HG03442 (cell line): ENCODE results near the gene ZNF775.
"Not testable (repeated sequence)": the region's sequence is repeated elsewhere in the genome, so short reads cannot be mapped to it uniquely, and the experiment has no call there.

ENCODE experiments used
- ATAC-seq: cut with Tn5 transposase; IDR thresholded peaks from one replicate; pipeline ENCODE4 v1.9.1; 2021; ENCODE audit warnings: mild to moderate bottlenecking, moderate library complexity; ENCODE audit not compliant: unreplicated experiment

Gene ZNF775

DNA sequence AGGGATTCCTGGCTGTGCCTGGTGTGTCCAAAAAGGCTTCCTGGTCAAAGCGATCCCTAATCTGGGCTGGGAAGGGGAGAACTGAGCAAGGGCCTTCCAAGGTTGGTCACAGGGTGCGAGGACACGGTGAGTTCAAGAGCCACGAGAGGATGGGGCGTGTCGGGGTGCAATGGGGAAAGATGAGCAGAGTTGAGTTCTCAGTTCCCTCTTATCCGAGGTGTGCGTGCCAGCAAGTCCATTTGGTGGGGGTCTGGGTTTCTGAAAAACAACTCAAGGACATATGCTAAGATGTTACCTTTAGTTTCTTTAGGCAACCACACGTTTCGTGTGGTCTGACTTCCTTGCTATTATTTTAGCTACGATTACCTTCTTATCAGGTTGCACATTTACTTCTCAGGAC is 1.3 kb downstream of the ZNF775 start:
- ATAC-seq: no peak

GRCh38 chr7:150381096-150381495 is 2.0 kb downstream of the ZNF775 start:
- ATAC-seq: no peak

DNA sequence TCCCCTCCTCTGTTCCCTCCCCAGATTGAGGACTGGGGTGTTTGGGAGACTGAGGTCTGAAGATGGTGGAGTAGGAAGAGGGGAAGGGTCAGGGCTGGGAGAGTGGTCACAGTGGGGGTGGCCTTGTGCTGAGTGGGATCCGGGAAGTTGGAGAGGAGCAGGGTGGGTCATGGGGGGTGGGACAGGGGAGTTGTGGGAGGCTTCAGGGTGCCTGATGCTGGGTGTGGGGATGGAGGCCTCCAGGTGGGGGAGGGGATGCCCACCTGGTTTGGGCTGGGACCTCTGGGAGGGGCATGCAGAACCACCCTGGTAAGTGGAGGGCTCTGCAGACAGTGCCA is 2.6 kb downstream of the ZNF775 start:
- no peak for ATAC-seq

DNA sequence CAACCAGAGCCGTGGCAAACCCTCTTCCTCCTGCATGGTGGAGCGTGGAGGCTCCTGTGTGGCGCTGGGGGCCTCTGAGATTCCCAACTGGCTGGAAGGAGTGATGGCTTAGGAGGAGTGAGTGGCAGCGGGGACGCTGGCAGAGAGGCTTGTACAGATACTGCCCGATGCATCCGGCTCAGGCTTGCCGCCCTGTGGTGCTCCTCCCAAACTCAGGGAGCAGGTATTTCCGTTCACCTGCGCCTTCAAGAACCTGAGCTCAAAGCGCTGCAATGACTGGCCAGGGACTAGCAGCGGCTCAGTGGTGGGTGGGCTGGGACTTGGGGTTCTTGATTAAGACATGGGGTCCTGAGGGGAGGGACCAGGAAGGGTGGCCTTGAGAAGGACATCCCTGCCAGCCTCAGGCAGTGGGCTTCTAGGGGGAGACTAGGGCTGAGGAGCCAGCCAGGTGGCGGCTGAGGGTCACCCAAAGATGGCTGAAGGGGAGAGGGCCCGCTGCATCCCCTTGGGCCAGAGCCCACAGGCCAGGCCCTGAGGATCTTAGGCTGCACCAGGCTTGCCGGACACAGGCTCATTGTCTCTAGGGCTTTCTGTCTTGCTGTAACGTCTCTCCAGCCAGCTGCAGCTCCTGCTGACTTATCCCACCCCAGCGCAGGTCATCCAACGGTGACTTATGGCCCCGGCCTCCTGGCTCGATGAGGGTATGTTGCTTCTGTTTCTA is 3.2 kb downstream of the ZNF775 start:
- ATAC-seq: no peak

DNA sequence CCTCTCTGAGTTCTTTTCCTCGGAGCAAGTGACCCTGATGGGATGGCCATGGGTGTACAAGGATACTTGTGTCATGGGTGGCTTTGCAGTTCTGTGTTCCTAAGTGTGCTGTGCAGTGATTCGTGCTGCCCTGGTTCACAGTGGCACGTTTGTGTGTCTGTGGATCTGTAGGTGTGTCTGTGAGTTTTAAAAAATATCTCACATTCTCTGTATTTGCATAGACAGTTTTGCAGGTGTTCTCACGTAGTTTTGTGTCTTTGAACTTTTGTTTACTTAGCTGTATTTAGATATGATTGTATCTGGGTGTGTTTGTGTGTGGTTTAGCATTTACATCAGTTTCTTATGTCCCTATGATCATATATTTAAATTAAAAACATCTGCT is 3.7 kb downstream of the ZNF775 start:
- no peak for ATAC-seq

GRCh38 chr7:150383710-150384397 is 4.7 kb downstream of the ZNF775 start:
- no peak for ATAC-seq

DNA sequence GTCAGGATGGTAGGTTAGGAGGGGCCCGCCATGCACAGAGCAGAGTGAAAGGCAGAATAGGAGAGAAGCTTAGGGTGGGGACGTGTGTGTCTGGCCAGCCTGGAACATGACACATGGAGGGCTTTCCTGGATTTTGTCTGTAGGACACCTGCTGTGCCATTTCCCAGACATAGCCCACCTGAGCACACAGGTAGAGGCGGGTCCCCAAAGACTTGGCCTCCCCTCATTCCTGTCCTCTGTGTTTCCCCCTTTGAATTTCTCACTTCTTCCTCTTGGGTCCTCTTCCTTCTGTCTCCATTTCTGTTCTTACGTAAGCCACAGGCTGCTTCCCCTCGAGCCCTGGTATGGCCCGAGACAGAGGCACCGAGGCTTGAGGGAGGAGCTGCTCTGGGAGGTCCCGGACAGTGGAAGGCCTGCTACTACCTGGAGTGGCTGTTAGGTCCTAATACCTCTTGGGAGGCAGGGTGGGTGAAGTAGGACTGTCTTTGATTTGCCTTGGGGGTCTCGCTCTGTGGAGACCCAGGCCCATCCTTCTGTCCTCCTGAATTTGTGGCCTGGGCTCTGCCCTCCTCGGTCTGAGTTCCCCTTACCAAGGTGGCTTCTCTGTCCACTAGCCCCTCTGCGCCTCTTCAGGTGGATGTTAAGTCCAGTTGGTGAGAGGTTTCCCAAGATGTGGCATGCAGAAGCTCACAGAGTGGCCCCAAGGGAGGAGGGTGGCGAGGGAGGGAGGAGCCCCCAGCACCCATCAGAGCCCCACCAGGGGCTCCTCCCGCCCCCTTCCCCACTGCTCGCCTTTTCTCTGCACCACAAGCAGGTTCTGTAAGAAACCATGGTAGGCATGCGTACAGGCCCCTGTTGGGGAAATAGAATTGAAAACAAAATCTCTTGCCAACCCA is 5.5 kb downstream of the ZNF775 start:
- ATAC-seq: no peak

DNA sequence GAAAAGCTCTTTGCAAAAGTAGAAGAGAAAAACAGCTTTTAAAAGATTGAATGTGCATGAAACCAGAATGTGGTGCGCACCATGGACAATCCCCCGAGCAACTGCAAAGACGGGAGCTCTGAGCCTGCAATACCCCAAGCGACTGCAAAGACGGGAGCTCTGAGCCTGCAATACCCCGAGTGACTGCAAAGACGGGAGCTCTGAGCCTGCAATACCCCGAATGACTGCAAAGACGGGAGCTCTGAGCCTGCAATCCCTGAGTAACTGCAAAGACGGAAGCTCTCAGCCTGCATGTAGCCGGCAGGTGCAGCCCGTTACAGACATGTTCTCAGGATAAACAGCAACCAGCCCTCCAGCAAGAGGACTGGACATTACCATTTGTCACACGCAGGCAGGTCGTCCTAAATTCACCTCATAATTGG is 6.2 kb downstream of the ZNF775 start:
- ATAC-seq: no peak

GRCh38 chr7:150385884-150386283 is 6.8 kb downstream of the ZNF775 start:
- ATAC-seq: not testable (repeated sequence)

GRCh38 chr7:150388306-150388705 is 9.2 kb downstream of the ZNF775 start:
- no peak for ATAC-seq

- ATAC-seq: no peak
These were observed 9.8 kb downstream of the ZNF775 start for GRCh38 chr7:150388709-150389531.

DNA sequence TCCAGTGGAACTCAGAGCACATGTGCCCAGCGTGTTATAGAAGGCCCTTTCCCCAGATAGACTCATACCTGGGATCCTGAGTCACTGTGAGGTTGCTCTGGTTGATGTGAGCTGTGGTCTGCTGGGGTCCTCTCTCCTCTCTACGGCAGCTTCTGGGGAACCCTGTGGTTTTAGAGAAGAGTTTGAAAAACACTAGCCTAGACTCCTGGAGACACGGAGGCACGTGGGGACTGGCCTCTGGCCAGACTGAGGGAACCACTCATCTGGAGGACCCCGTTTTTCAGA is 10.3 kb downstream of the ZNF775 start:
- ATAC-seq: no peak

DNA sequence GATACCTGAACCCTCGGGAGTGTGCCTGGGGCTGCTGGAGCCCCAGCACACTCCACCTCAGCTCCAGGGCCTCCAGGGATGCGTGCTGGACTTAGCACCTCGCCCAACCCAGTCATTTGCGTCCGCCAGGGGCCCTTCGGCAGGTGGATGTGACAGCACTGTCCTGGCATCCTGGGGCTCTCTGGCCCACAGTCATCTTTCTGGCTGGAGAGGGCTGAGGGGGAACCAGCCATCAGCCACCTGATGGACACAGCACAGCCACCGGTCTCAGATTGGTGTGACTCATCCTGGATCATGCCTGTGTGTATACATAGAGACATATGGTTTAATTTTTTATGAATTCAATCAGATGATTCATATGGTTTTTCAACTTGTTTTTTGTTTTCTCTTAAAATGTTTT is 11.1 kb downstream of the ZNF775 start:
- no peak for ATAC-seq

GRCh38 chr7:150393325-150393724 is 14.2 kb downstream of the ZNF775 start:
- no peak for ATAC-seq

DNA sequence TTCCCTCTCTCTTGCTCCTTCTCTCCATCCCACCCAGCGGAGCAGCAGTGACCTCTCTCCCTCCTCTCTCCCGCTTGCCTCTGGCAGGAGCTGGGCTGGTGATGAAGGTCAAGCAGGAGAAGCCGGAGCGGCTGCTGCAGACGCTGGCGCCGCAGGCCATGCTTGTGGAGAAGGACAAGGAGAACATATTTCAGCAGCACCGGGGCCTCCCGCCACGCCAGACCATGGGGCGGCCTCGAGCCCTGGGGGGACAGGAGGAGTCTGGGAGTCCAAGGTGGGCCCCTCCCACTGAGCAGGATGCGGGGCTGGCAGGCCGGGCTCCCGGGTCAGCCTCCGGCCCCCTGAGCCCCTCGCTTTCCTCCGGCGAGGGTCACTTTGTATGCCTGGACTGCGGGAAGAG is 17.3 kb downstream of the ZNF775 start:
- ATAC-seq: no peak

DNA sequence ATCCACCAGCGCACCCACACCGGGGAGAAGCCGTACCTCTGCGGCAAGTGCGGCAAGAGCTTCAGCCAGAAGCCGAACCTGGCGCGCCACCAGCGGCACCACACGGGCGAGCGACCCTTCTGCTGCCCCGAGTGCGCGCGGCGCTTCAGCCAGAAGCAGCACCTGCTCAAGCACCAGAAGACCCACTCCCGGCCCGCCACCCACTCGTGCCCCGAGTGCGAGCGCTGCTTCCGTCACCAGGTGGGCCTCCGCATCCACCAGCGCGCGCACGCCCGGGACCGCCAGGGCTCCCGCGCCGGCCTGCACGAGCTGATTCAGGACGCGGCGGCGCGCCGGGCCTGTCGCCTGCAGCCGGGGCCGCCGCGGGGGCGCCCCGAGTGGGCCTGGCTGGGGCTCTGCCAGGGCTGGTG is 17.7 kb downstream of the ZNF775 start:
- no peak for ATAC-seq

DNA sequence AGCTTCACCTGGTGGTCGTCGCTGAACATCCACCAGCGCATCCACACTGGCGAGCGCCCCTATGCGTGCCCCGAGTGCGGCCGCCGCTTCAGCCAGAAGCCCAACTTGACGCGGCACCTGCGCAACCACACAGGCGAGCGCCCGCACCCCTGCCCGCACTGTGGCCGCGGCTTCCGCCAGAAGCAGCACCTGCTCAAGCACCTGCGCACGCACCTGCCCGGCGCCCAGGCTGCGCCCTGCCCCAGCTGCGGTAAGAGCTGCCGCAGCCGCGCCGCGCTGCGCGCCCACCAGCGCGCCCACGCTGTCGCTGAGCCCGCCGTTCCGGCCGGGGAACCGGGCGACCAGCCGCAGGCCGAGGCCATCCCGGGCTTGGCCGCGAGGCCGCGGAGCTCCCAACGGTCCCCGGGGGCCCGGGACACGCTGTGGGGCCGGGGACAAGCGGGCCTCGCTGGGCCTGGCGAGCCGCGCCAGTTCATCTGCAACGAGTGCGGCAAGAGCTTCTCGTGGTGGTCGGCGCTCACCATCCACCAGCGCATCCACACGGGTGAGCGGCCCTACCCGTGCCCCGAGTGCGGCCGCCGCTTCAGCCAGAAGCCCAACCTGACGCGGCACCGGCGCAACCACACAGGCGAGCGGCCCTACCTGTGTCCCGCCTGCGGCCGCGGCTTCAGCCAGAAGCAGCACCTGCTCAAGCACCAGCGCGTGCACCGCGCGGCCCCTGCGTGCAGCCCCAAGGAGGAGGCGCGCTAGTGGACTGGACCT is 18.4 kb downstream of the ZNF775 start:
- no peak for ATAC-seq

GRCh38 chr7:150398108-150398964 is 19.2 kb downstream of the ZNF775 start:
- no peak for ATAC-seq

DNA sequence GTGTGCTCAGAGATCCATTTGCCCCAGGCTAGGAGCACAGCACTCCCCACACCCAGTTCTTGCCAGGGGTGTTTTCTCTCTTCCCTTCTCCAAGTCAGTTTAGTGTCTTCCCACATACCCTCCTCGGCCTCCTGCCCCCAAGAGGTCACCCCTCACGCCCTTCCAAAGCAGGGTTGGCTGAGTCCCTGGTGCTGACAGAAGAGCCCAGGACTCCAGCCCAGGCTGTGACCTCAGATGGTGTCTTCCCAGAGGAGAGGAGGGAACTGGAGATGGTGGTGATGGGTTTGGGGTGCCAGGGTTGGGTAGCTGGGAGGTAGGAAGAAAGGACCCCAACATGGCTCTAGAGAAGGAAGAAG is 19.8 kb downstream of the ZNF775 start:
- no peak for ATAC-seq
